ENCODE results near the gene FBXO42.
A peak's percentile ranks its signal among the peaks of the same experiment; 100 is the strongest.
"Not testable (repeated sequence)": the region's sequence is repeated elsewhere in the genome, so short reads cannot be mapped to it uniquely, and the experiment has no call there.

FBXO42 gene

DNA sequence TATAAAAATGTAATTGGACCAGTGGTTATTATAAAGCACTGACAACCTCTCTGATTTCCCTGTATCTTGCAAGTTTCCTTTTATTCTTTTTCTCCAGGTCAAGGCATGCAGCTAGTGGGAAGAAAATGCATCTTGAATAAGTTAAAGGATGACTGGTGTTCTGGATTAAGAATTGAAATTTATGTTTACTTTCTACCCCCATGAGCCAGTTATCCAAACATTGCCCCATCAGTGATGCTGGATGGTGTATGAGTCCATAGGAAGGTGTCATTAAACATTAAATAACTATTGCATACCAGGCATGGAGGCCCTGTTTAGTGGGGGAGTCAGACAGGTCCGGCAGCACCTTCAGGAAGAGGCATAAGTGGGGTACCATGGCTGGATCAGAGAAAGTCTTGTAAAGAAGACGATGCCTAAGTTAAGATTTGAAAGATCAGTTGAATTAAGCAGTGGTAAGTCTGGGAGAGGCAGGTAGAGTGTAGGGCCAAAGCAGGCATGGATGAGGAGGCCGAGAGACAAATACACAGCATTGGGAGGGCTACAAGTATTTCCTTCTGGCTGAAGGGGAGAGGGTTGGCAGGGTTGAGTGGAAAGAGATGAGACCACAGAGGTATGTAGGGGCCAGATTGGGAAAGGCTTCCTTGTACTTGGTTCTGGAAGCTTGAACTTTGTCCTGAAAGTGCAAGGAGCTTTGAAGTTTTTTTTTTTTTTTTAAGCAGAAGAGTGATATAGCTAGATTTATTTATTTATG, 20.4 kb upstream of the FBXO42 start:
- no peak for DNase-seq (ENCODE audit: low spot score)

- no peak for DNase-seq (ENCODE audit: low spot score)
Observed at GRCh38 chr1:16371725-16372124, 19.4 kb upstream of the FBXO42 start.

DNA sequence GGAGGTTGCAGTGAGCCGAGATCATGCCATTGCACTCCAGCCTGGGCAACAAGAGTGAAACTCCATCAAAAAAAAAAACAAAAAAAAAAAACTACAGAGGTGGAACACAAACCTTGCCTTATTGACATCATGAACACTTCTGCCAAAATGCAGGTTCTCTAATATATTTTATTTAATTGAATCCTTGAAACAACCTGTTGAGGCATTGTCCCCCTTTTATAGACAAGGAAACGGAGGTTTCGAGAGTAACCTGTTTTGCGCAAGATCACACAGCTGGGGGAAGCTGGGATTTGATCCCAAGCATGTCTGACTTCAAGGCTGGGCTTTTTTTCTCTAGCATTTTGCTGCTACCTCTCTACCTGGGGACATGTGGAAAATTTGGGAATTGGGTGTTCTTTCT, 17.5 kb upstream of the FBXO42 start:
- no peak for DNase-seq (ENCODE audit: low spot score)

- DNase-seq (ENCODE audit: low spot score): peak; percentile 67
Observed at GRCh38 chr1:16367968-16368890, 15.9 kb upstream of the FBXO42 start.

GRCh38 chr1:16367258-16367967, 15.1 kb upstream of the FBXO42 start:
- peak; percentile 77 for DNase-seq (ENCODE audit: low spot score)

DNA sequence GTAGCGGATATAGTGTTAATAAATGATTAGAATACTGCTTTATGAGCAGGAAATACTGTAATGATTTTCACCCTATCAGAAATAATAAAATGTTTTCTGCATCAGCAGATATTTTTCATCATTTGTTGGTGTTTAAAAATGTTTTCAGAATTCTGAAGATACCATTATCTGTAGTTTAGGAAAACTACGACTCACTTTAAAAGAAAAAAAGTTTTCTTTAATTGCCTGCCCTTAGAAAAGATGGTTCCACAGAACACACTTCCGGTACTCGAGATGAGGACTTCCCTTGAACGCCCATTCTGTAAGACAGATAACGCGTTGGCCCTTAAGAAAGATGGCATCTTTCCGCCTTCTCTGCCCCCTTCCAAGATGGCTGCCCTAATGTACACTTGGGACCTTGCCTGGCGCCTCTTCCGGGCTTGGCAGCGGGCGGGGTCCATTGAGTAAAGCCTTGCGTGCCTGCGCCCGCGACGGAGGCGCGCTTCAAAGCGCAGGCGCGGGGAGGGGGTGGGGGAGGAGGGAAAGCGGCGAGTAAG, 14.5 kb upstream of the FBXO42 start, which contains the start of gene SZRD1:
TSS of gene SZRD1 (plus strand) at position 521 of the 536 bp plus-strand sequence. CDS start 16 bp downstream, outside the sequence.
- peak; percentile 92 for DNase-seq (ENCODE audit: low spot score)

GRCh38 chr1:16365146-16365498, 12.8 kb upstream of the FBXO42 start:
- DNase-seq (ENCODE audit: low spot score): not testable (repeated sequence)

- no peak for DNase-seq (ENCODE audit: low spot score)
Observed at GRCh38 chr1:16356867-16357266, 4.6 kb upstream of the FBXO42 start.

DNA sequence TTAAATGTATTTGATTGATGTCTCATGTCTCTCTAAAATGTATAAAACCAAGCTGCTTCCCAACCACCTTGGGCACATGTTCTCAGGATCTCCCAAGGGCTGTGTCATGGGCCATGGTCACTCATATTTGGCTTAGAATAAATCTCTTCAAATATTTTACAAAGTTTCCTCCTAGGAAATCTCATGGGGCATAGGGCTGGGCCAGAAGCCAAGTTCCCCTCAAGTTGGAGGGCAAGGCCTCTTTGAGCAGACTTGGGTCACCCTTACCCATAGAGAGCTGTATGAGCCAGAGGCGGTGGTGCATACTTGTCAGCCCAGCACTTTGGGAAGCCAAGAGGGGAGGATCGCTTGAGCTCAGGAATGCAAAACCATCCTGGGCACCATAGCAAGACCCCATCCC, 2.3 kb upstream of the FBXO42 start:
- no peak for DNase-seq (ENCODE audit: low spot score)

GRCh38 chr1:16352842-16353535, 709 bp upstream of the FBXO42 start:
- no peak for DNase-seq (ENCODE audit: low spot score)

DNA sequence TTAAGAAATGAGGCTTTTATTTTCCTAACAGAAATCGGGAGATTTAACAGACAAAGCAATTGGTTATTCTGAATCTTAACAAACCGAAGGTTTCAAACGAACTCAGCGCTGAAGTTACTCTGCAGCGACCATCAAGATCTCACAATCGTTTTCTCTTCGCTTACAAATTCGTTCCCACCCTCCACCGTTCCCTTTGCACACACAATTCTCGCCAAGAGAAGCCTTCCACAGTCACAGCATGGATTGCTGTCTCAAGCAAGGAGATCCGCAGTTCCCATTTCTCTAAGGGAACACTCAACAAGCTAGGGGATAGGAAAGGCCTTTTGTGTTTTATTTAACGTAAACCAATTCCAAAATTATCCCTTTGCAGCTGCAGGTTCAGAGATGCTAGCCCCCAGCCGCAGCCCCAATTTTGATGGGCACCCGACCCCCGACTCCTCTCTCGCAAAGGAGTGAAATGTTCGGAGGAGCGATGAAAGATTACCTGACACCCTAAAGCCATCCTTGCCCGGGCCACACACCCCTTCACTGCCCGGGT, 755 bp downstream of the FBXO42 start:
- no peak for DNase-seq (ENCODE audit: low spot score)

DNA sequence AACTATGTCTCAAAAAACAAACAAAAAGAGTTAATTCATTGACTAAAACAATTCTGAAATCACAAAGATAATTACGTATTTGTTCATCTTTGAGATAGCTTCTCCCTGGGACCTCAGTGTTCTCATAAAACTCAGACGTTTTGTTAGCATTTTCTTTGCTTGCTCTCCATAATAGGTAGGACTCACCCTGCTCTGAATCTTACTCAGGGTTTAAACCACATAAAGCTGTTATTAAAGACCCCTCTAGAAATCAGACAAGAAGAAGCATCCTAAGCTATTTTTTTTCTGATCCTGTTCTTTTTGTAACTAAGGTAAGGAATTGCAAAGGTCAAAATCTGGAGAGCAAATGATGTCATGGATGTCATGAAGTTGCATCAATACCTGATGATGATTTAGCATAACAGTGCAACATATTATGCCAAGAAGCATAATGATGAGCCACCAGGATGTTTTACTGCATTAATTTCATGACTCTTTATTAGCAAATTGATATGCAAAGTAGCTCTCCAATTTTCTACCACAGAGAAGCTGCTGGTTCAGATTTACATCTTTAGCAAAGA, 2.4 kb downstream of the FBXO42 start:
- no peak for DNase-seq (ENCODE audit: low spot score)

GRCh38 chr1:16348414-16349182, 3.7 kb downstream of the FBXO42 start:
- DNase-seq (ENCODE audit: low spot score): no peak

DNA sequence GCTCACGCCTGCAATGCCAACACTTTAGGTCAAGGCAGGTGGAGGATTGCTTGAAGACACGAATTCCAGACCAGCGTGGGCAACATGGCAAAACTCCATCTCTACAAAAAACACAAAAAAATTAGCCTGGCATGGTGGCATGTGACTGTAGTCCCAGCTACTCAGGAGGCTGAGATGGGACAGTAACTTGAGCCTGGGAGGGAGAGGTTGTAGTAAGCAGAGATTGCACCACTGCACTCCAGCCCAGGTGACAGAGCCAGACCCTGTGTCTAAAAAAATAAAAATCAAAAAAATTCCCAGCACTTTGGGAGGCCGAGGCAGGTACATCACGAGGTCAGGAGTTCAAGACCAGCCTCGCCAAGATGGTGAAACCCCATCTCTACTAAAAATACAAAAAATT, 9.0 kb downstream of the FBXO42 start:
- not testable (repeated sequence) for DNase-seq (ENCODE audit: low spot score)

DNA sequence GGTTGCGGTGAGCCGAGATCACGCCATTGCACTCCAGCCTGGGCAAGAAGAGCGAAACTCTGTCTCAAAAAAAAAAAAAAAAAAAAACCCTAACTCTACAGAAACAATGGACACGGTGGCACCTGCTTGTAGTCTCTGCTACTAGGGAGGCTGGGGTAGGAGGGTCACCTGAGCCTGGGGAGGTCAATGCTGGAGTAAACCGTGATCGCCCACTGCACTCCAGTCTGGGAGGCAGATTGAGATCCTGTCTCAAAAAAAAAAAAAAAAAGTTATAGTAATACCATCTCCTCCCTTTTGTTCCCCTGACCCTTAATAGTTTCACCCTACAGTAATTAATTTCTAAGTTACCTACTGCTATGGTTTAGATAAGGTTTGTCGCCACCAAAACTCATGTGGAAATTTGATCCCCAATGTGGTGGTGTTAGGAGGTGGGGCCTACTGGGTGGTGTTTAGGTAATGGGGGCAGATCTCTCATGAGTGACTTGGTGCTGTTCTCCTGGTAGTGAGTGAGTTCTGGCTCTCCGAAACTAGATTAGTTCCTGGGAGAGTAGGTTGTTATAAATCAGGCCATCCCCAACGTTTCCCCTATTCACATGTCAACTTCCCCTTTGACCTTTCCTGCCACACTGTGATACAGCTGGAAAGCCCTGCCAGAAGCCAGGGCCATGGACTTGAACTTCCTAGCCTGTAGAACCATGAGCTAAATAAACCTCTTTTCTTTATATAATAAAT, 9.8 kb downstream of the FBXO42 start:
- DNase-seq (ENCODE audit: low spot score): no peak

DNA sequence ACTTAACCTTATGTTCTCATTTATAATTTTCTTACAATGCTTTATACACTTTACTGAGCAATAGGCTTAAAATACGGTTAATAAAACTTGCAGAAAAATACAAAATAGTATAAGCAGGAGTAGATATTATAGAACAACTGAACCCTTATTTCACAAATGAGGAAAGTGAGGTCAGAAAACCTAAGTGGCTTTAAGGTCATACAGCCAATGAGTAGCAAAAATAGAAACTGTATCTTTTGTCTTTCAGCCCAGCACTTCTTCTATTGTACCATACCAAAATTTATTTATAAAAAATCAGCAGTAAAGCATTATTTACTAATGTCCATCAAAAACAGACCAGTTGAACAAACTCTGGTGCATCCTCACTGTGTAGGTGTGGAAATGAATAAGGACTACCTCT, 11.6 kb downstream of the FBXO42 start:
- no peak for DNase-seq (ENCODE audit: low spot score)

DNA sequence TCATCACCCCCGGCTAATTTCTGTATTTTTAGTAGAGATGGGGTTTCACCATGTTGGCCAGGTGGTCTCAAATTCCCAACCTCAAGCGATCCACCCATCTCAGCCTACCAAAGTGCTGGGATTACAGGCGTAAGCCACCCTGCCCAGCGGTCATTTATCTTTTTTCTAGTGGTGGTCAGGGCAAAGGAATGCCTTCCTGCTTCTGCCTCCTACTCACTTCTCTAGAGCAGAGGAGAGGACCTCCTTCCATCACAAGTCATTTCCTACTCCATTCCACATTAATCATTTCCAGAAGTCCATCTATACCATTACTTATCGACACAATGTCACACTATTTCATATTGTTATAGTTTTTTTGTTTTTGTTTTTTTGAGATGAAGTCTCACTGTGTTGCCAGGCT, 13.3 kb downstream of the FBXO42 start:
- DNase-seq (ENCODE audit: low spot score): no peak

- DNase-seq (ENCODE audit: low spot score): no peak
Observed at GRCh38 chr1:16334655-16335340, 17.5 kb downstream of the FBXO42 start.

- DNase-seq (ENCODE audit: low spot score): no peak
Observed at GRCh38 chr1:16326833-16327404, 25.4 kb downstream of the FBXO42 start.
